GDM1 (cell line): ENCODE measurements around the gene RAPGEF4.

ENCODE experiments used
- DNase-seq: peaks from one replicate; lab custom pipeline; 2025; lab: John Stamatoyannopoulos, UW

The RAPGEF4 gene

GRCh38 chr2:172823261-172823850 is 87.7 kb downstream of the RAPGEF4 start:
- no peak for DNase-seq

- no peak for DNase-seq
Observed at GRCh38 chr2:172826522-172826921, 90.9 kb downstream of the RAPGEF4 start.

- DNase-seq, result no peak
Observed at GRCh38 chr2:172829229-172829628, 93.6 kb downstream of the RAPGEF4 start.

- DNase-seq, result no peak
Observed at GRCh38 chr2:172830482-172830881, 94.8 kb downstream of the RAPGEF4 start.

- DNase-seq, result no peak
Observed at GRCh38 chr2:172833898-172834297, 98.3 kb downstream of the RAPGEF4 start.

- DNase-seq, result no peak
Observed at GRCh38 chr2:172834881-172835280, 99.2 kb downstream of the RAPGEF4 start.

- DNase-seq, result no peak
Observed at GRCh38 chr2:172836347-172836821, 100.7 kb downstream of the RAPGEF4 start.

GRCh38 chr2:172836827-172837226 is 101.2 kb downstream of the RAPGEF4 start:
- DNase-seq, result no peak

- DNase-seq, result no peak
Observed at GRCh38 chr2:172839446-172839845, 103.8 kb downstream of the RAPGEF4 start.

- no peak for DNase-seq
Observed at GRCh38 chr2:172842511-172843265, 107.0 kb downstream of the RAPGEF4 start.

GRCh38 chr2:172843266-172843582 is 107.6 kb downstream of the RAPGEF4 start:
- no peak for DNase-seq

GRCh38 chr2:172843902-172844715 is 108.5 kb downstream of the RAPGEF4 start:
- DNase-seq, result no peak

GRCh38 chr2:172845028-172845630 is 109.5 kb downstream of the RAPGEF4 start:
- no peak for DNase-seq

- no peak for DNase-seq
Observed at GRCh38 chr2:172846551-172846950, 110.9 kb downstream of the RAPGEF4 start.

GRCh38 chr2:172847188-172847587 is 111.5 kb downstream of the RAPGEF4 start:
- no peak for DNase-seq

GRCh38 chr2:172848519-172848918 is 112.9 kb downstream of the RAPGEF4 start:
- DNase-seq, result no peak

GRCh38 chr2:172849519-172850217 is 114.0 kb downstream of the RAPGEF4 start:
- DNase-seq, result no peak

- no peak for DNase-seq
Observed at GRCh38 chr2:172855588-172855987, 119.9 kb downstream of the RAPGEF4 start.

- DNase-seq, result no peak
Observed at GRCh38 chr2:172856606-172857005, 121.0 kb downstream of the RAPGEF4 start.

- no peak for DNase-seq
Observed at GRCh38 chr2:172858473-172858745, 122.8 kb downstream of the RAPGEF4 start.

GRCh38 chr2:172859581-172860335 is 124.1 kb downstream of the RAPGEF4 start:
- no peak for DNase-seq
